Esophagus muscularis mucosa (tissue), 4 donors: ENCODE results near the gene PRPS1.

Experiments used
- CTCF ChIP-seq, 3 experiments: fragments of 200-600 bp in 2 of 3; fragments of 450-650 bp in 1 of 3; sonication (generic) in 2 of 3; IDR thresholded peaks; one replicate each; pipeline ENCODE4 v1.5.1; 2017 to 2019; ENCODE audit warnings: antibody characterized with exemption in 3 of 3, mild to moderate bottlenecking in 2 of 3, moderate library complexity in 1 of 3
- EP300 ChIP-seq: sonication (generic); formaldehyde crosslinking; IDR thresholded peaks from one replicate; pipeline ENCODE4 v1.6.1; 2017; ENCODE audit warnings: antibody characterized with exemption
- POLR2A ChIP-seq: fragments of 450-650 bp; IDR thresholded peaks from one replicate; pipeline ENCODE4 v1.6.1; 2017; ENCODE audit warnings: antibody characterized with exemption, moderate library complexity, mild to moderate bottlenecking, low read depth

GRCh38 chrX:107659286-107659685 is 31.0 kb downstream of the PRPS1 start:
- no peak for TF ChIP-seq EP300
- no peak for TF ChIP-seq CTCF (IDR thresholded peaks at IDR 0.05)
- no peak for TF ChIP-seq POLR2A
